ENCODE results near the gene NCK2. TPM values are rescaled to one million over a fixed set of nuclear protein-coding genes. Genes with fewer than 3 reads are reported as not detected.
A peak's percentile ranks its signal among the peaks of the same experiment; 100 is the strongest.

Gene NCK2
- total and polyA plus RNA-seq, 2 of the 13 experiments (the other 11 are each of a cell fraction or from before 2014, with no cell fraction given): 14.8 to 23.5 TPM

DNA sequence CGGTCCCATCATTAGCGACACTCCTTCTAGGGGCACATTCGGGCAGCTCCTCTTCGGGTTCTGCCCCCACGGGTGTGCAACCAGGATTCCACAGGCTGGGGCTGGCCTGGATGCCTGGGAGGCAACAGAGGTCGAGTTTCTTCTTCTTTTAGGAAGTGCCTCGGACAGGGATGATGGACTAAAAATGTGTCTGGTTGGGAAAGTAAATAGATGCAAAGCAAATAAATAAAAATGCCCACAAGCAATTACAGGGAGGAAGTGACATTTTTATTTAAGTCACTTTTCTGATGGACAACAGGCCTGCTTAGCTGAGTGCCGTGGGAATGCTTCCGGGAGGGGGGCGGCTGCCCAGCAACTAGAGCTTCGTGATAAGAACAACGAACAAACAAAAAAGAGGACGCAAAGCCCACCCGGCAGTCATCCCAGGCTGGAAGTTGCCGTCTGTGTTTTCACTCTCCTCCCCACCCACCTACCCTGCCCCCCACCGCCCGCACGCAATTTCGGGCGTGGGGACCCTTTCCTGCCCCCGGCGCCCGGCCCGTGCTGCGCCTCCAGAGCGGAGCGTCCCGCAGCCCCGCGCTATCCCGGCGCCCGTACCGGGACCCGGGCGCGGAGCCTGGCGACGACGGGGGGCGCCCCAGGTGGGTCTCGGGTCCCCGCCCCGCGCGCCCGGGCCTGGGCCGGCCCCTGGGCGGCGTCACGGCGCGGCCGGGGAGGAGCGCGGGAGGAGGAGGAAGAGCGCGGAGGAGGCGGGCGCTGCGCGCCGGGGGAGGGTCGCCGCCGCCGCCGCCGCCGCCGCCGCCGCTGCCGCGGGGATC, 412 bp upstream of the NCK2 start (continued):
- TF ChIP-seq, protein P1, sequence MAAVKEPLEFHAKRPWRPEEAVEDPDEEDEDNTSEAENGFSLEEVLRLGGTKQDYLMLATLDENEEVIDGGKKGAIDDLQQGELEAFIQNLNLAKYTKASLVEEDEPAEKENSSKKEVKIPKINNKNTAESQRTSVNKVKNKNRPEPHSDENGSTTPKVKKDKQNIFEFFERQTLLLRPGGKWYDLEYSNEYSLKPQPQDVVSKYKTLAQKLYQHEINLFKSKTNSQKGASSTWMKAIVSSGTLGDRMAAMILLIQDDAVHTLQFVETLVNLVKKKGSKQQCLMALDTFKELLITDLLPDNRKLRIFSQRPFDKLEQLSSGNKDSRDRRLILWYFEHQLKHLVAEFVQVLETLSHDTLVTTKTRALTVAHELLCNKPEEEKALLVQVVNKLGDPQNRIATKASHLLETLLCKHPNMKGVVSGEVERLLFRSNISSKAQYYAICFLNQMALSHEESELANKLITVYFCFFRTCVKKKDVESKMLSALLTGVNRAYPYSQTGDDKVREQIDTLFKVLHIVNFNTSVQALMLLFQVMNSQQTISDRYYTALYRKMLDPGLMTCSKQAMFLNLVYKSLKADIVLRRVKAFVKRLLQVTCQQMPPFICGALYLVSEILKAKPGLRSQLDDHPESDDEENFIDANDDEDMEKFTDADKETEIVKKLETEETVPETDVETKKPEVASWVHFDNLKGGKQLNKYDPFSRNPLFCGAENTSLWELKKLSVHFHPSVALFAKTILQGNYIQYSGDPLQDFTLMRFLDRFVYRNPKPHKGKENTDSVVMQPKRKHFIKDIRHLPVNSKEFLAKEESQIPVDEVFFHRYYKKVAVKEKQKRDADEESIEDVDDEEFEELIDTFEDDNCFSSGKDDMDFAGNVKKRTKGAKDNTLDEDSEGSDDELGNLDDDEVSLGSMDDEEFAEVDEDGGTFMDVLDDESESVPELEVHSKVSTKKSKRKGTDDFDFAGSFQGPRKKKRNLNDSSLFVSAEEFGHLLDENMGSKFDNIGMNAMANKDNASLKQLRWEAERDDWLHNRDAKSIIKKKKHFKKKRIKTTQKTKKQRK (IDR thresholded peaks at IDR 0.05; ENCODE audit: low read length): no peak
- TF ChIP-seq PBX3 (CRISPR knock-in tag; IDR thresholded peaks at IDR 0.05; ENCODE audit: borderline replicate concordance) (no peak), MED1 (CRISPR knock-in tag; IDR thresholded peaks at IDR 0.05) (0 out of 2 replicates have a peak, but pooled peaks have one; percentile 12), ZNF710 (CRISPR knock-in tag; IDR thresholded peaks at IDR 0.05; ENCODE audit: borderline replicate concordance) (no peak), TGIF2 (CRISPR knock-in tag; IDR thresholded peaks at IDR 0.05) (no peak), PHF21A (CRISPR knock-in tag; IDR thresholded peaks at IDR 0.05) (0 out of 2 replicates have a peak, but pooled peaks have one; percentile 34), PRPF4 (IDR thresholded peaks at IDR 0.05; ENCODE audit: low read depth, low read length, poor library complexity, severe bottlenecking) (no peak), SKI (IDR thresholded peaks at IDR 0.05; ENCODE audit: partially characterized antibody) (peak; percentile 12), HIC2 (CRISPR knock-in tag; IDR thresholded peaks at IDR 0.05; ENCODE audit: low read depth) (no peak), ZNF225 (CRISPR knock-in tag; IDR thresholded peaks at IDR 0.05) (no peak), ZNF17 (CRISPR knock-in tag; IDR thresholded peaks at IDR 0.05) (no peak), ATF7-NPFF (CRISPR knock-in tag; IDR thresholded peaks at IDR 0.05; ENCODE audit: low read depth) (no peak), SRF (IDR thresholded peaks at IDR 0.05; ENCODE audit: low read depth, low read length) (no peak), NR2C2 (CRISPR knock-in tag; IDR thresholded peaks at IDR 0.05; ENCODE audit: borderline replicate concordance) (no peak), ZNF431 (CRISPR knock-in tag; IDR thresholded peaks at IDR 0.05; ENCODE audit: borderline replicate concordance, low read depth) (no peak)
- TF ChIP-seq, protein P2, sequence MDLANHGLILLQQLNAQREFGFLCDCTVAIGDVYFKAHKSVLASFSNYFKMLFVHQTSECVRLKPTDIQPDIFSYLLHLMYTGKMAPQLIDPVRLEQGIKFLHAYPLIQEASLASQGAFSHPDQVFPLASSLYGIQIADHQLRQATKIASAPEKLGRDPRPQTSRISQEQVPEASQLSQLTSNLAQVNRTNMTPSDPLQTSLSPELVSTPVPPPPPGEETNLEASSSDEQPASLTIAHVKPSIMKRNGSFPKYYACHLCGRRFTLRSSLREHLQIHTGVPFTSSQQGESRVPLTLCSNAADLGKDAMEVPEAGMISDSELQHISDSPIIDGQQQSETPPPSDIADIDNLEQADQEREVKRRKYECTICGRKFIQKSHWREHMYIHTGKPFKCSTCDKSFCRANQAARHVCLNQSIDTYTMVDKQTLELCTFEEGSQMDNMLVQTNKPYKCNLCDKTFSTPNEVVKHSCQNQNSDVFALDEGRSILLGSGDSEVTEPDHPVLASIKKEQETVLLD (CRISPR knock-in tag; IDR thresholded peaks at IDR 0.05; ENCODE audit: low read depth): peak; percentile 41
- TF ChIP-seq, protein P3, sequence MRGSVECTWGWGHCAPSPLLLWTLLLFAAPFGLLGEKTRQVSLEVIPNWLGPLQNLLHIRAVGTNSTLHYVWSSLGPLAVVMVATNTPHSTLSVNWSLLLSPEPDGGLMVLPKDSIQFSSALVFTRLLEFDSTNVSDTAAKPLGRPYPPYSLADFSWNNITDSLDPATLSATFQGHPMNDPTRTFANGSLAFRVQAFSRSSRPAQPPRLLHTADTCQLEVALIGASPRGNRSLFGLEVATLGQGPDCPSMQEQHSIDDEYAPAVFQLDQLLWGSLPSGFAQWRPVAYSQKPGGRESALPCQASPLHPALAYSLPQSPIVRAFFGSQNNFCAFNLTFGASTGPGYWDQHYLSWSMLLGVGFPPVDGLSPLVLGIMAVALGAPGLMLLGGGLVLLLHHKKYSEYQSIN (CRISPR knock-in tag; IDR thresholded peaks at IDR 0.05; ENCODE audit: borderline replicate concordance): no peak

Data from HepG2 (cell line).